ENCODE results near the gene GCDH.

GRCh38 chr19:12875086-12875485 is 15.9 kb upstream of the GCDH start:
- no peak for TF ChIP-seq CTCF (conservative IDR thresholded peaks at IDR 0.05 in 1 of 2, IDR thresholded peaks at IDR 0.05 in 1 of 2; ENCODE audit: low read depth in 1 of 2, low read length in 2 of 2)
- no peak for TF ChIP-seq EZH2 (IDR thresholded peaks at IDR 0.05; ENCODE audit: low read length, missing control alignments)
